AG04450 (cell line): ENCODE data around the gene SEMA4A. TPM values are rescaled to one million over a fixed set of nuclear protein-coding genes. Genes with fewer than 3 reads are reported as not detected.

ENCODE experiments used
- CTCF ChIA-PET: fragments of 300-600, 350-600 bp; formaldehyde crosslinking; extraction: SDS; loops from one replicate; lab custom pipeline; 2022; ENCODE audit warnings: antibody characterized with exemption, inconsistent platforms; lab: Charles Lee
- POLR2A ChIA-PET: fragments of 350-600 bp; formaldehyde crosslinking; extraction: SDS; loops from one replicate; lab custom pipeline; 2021; ENCODE audit warnings: antibody characterized with exemption, inconsistent platforms; lab: Yijun Ruan, JAX
- DNase-seq: peaks from one replicate; pipeline ENCODE4 v3.0.0-alpha.2; 2011; ENCODE audit warnings: low read depth, low spot score
- H3K27ac ChIP-seq: one replicate; pipeline ENCODE4 v1.5.1; 2012; ENCODE audit warnings: low read depth, low read length, control low read depth
- H3K27me3 ChIP-seq: one replicate; pipeline ENCODE4 v1.6.0; 2012; ENCODE audit warnings: low read length; ENCODE audit not compliant: control insufficient read depth, insufficient read depth
- H3K4me3 ChIP-seq: 2 replicates; pipeline ENCODE4 v1.5.1; 2011; ENCODE audit warnings: mild to moderate bottlenecking, low read depth, low read length, control low read depth
- H3K9me3 ChIP-seq: 2 replicates; pipeline ENCODE4 v1.5.1; 2012; ENCODE audit warnings: low read length; ENCODE audit not compliant: control insufficient read depth, insufficient read depth
- CTCF ChIP-seq: IDR thresholded peaks from 2 replicates; pipeline ENCODE4 v1.5.1; 2011; ENCODE audit warnings: low read depth, low read length, control low read depth, inconsistent platforms
- polyA plus RNA-seq: library from polyadenylated mRNA; depleted of rRNA; stranded (reverse); fragments of >200 nt; gene quantifications from 2 replicates; pipeline ENCODE4 v1.2.3, GENCODE V29; 2011

SEMA4A gene
- polyA plus RNA-seq, 1 experiment, result 0.60 TPM

GRCh38 chr1:156112276-156113137 lies 40.9 kb upstream of the SEMA4A start:
- DNase-seq, result no peak
- Histone ChIP-seq H3K9me3 (peaks cover 4% of the 10 kb centered on the region; the same call in 1 of the 2 replicates), H3K27ac (no peak overlapping the region), H3K27me3 (no peaks in the 10 kb centered on the region), H3K4me3 (no peak overlapping the region)
- POLR2A ChIA-PET, result interaction anchor here (1.5 to 5.9 kb wide), 2 partner anchors 8 to 15 kb away, joined by 16 to 125 read pairs; no protein-coding TSS in a partner anchor
- no peak for TF ChIP-seq CTCF
- CTCF ChIA-PET, result interaction anchor here (1.5 to 32.7 kb wide), 3 partner anchors 10 to 17 kb away, joined by 4 to 682 read pairs (median 37); no protein-coding TSS in a partner anchor

GRCh38 chr1:156113282-156113950 lies 40.0 kb upstream of the SEMA4A start:
- TF ChIP-seq CTCF, result no peak
- H3K9me3 ChIP-seq, result peaks cover 4% of the 10 kb centered on the region; the same call in 1 of the 2 replicates
- no peak for DNase-seq
- peak overlapping the region; percentile 31; the same call in 1 of the 2 replicates for H3K4me3 ChIP-seq
- no peaks in the 10 kb centered on the region for H3K27me3 ChIP-seq
- POLR2A ChIA-PET, result interaction anchor here (0.7 to 5.9 kb wide), 8 partner anchors 8 to 159 kb away, joined by 3 to 125 read pairs (median 13); no protein-coding TSS in a partner anchor
- H3K27ac ChIP-seq, result peak overlapping the region; percentile 93
- CTCF ChIA-PET, result interaction anchor here (0.9 to 32.7 kb wide), 4 partner anchors 9 to 16 kb away, joined by 3 to 682 read pairs (median 20); no protein-coding TSS in a partner anchor

- CTCF ChIA-PET, result interaction anchor here (0.9 to 32.7 kb wide), 3 partner anchors 9 to 16 kb away, joined by 3 to 682 read pairs (median 37); no protein-coding TSS in a partner anchor
- peak; percentile 85 for DNase-seq
- POLR2A ChIA-PET, result interaction anchor here (0.7 to 5.9 kb wide), 9 partner anchors 9 to 158 kb away, joined by 3 to 125 read pairs (median 10); partner anchors contain the start of gene PMF1
- Histone ChIP-seq H3K27ac (peak within 1 kb of the TSS; percentile 93), H3K4me3 (peak within 1 kb of the TSS; percentile 100), H3K9me3 (peaks cover 4% of the 10 kb centered on the region; the same call in 1 of the 2 replicates), H3K27me3 (no peaks in the 10 kb centered on the region)
- TF ChIP-seq CTCF, result no peak
Observed at GRCh38 chr1:156114101-156114918, 39.1 kb upstream of the SEMA4A start, which contains the start of gene LMNA. LMNA (plus strand) TSS chr1:156114711; CDS start chr1:156114919, 208 bp downstream.

- no peak for DNase-seq
- peak overlapping the region; percentile 100 for H3K4me3 ChIP-seq
- no peak for TF ChIP-seq CTCF
- peak overlapping the region; percentile 87 for H3K27ac ChIP-seq
- CTCF ChIA-PET, result interaction anchor here (6.3 to 32.7 kb wide), 2 partner anchors 15 to 17 kb away, joined by 37 to 682 read pairs; no protein-coding TSS in a partner anchor
- H3K27me3 ChIP-seq, result no peaks in the 10 kb centered on the region
- peaks cover 4% of the 10 kb centered on the region; the same call in 1 of the 2 replicates for H3K9me3 ChIP-seq
- POLR2A ChIA-PET, result interaction anchor here (1.1 to 5.9 kb wide), 9 partner anchors 8 to 98 kb away, joined by 5 to 125 read pairs (median 6); partner anchors contain the start of gene PMF1
Observed at GRCh38 chr1:156114919-156115513, 38.4 kb upstream of the SEMA4A start.
